ENCODE results near the gene EIF4G3.

Gene EIF4G3

GRCh38 chr1:21168444-21168843, 8.3 kb downstream of the EIF4G3 start:
- Mint-ChIP-seq H3K9me3 (peaks cover 9% of the 10 kb centered on the region), H3K4me1 (peaks cover 11% of the 10 kb centered on the region), H3K36me3 (ENCODE audit: low read depth) (peaks cover 82% of the 10 kb centered on the region), H3K4me3 (no peak overlapping the region), H3K27ac (no peak overlapping the region), H3K27me3 (ENCODE audit: low read depth, poor library complexity) (no peaks in the 10 kb centered on the region)
- TF ChIP-seq CTCF (IDR thresholded peaks at IDR 0.05) = no peak
- no peak for DNase-seq

GRCh38 chr1:21165646-21166045, 11.1 kb downstream of the EIF4G3 start:
- DNase-seq = no peak
- TF ChIP-seq CTCF (IDR thresholded peaks at IDR 0.05) = no peak
- Mint-ChIP-seq H3K27ac (peak overlapping the region; percentile 52), H3K9me3 (peaks cover 9% of the 10 kb centered on the region), H3K4me3 (no peak overlapping the region), H3K36me3 (ENCODE audit: low read depth) (peaks cover 89% of the 10 kb centered on the region), H3K27me3 (ENCODE audit: low read depth, poor library complexity) (no peaks in the 10 kb centered on the region), H3K4me1 (peaks cover 5% of the 10 kb centered on the region)

- no peak overlapping the region for H3K27ac Mint-ChIP-seq
- TF ChIP-seq CTCF (IDR thresholded peaks at IDR 0.05) = no peak
- peaks cover 89% of the 10 kb centered on the region for H3K36me3 Mint-ChIP-seq (ENCODE audit: low read depth)
- H3K4me1 Mint-ChIP-seq = peaks cover 5% of the 10 kb centered on the region
- no peaks in the 10 kb centered on the region for H3K27me3 Mint-ChIP-seq (ENCODE audit: low read depth, poor library complexity)
- H3K9me3 Mint-ChIP-seq = peaks cover 9% of the 10 kb centered on the region
- no peak for DNase-seq
- no peak overlapping the region for H3K4me3 Mint-ChIP-seq
Observed at GRCh38 chr1:21165076-21165475, 11.6 kb downstream of the EIF4G3 start.

- Mint-ChIP-seq H3K27me3 (ENCODE audit: low read depth, poor library complexity) (no peaks in the 10 kb centered on the region), H3K4me3 (no peak overlapping the region), H3K36me3 (ENCODE audit: low read depth) (peaks cover 88% of the 10 kb centered on the region), H3K4me1 (peaks cover 5% of the 10 kb centered on the region), H3K9me3 (peaks cover 9% of the 10 kb centered on the region), H3K27ac (no peak overlapping the region)
- no peak for TF ChIP-seq CTCF (IDR thresholded peaks at IDR 0.05)
- DNase-seq = no peak
Observed at GRCh38 chr1:21164266-21164665, 12.4 kb downstream of the EIF4G3 start.

GRCh38 chr1:21162740-21163464, 13.8 kb downstream of the EIF4G3 start:
- Mint-ChIP-seq H3K9me3 (peaks cover 9% of the 10 kb centered on the region), H3K27me3 (ENCODE audit: low read depth, poor library complexity) (no peaks in the 10 kb centered on the region), H3K36me3 (ENCODE audit: low read depth) (peaks cover 88% of the 10 kb centered on the region), H3K4me3 (no peak overlapping the region), H3K4me1 (peaks cover 5% of the 10 kb centered on the region), H3K27ac (peak overlapping the region; percentile 91)
- DNase-seq = no peak
- TF ChIP-seq CTCF (IDR thresholded peaks at IDR 0.05) = no peak

GRCh38 chr1:21161842-21162241, 14.9 kb downstream of the EIF4G3 start:
- H3K4me1 Mint-ChIP-seq = peaks cover 10% of the 10 kb centered on the region
- TF ChIP-seq CTCF (IDR thresholded peaks at IDR 0.05) = no peak
- DNase-seq = no peak
- H3K36me3 Mint-ChIP-seq (ENCODE audit: low read depth) = peaks cover 88% of the 10 kb centered on the region
- no peak overlapping the region for H3K4me3 Mint-ChIP-seq
- H3K27ac Mint-ChIP-seq = no peak overlapping the region
- H3K9me3 Mint-ChIP-seq = peaks cover 5% of the 10 kb centered on the region
- no peaks in the 10 kb centered on the region for H3K27me3 Mint-ChIP-seq (ENCODE audit: low read depth, poor library complexity)

Measured in nephron progenitor cell (in vitro differentiated cells).